ENCODE data around the gene GNG12.
"Not testable (repeated sequence)": the region's sequence is repeated elsewhere in the genome, so short reads cannot be mapped to it uniquely, and the experiment has no call there.

The GNG12 gene

DNA sequence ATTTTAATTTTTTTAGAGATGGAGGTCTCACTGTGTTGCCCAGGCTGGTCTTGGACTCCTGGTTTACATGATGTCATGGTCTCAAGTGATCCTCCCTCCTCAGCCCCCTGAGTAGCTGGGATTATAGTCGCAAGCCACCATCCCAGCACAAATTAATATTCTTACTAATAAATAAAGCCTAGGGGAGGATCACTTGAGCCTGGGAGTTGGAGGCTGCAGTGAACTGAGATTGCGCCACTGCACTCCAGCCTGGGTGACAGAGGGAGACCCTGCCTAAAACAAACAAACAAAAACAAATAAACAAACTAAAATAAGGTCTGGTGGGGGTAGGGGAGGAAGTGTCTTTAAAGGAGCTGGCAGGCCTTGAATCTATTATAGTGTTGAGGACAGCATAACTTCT is 157.0 kb downstream of the GNG12 start:
- no peak for DNase-seq

GRCh38 chr1:67675800-67676199 is 157.5 kb downstream of the GNG12 start:
- DNase-seq, result no peak

- peak; percentile 82 for DNase-seq
Observed at GRCh38 chr1:67674260-67675011, 158.8 kb downstream of the GNG12 start.

- DNase-seq, result no peak
Observed at GRCh38 chr1:67673468-67674201, 159.6 kb downstream of the GNG12 start.

DNA sequence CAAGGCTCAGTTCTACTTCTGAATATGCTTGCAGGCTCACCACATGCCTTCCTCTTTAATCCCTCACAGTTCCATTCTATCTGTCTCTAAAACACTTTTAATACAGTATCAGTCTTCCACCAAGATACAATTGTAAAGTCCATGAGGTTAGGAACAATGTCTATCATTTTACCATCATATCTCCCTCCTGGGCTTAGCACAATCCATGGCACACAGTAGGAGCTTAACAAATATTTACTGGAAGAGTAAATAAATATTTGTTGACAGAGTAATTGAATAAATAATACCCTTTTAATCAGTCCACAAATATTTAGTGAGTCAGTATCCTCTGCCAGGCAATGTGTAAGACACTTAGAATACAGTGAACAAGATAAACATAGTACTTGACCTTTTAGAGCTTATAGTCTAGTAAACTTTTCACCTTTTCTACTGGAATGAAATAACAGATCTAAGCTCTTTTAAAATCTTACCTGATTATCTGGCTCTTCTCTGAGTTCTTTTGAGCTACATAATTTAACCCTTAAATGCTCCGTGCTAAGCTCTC is 160.9 kb downstream of the GNG12 start:
- no peak for DNase-seq

DNA sequence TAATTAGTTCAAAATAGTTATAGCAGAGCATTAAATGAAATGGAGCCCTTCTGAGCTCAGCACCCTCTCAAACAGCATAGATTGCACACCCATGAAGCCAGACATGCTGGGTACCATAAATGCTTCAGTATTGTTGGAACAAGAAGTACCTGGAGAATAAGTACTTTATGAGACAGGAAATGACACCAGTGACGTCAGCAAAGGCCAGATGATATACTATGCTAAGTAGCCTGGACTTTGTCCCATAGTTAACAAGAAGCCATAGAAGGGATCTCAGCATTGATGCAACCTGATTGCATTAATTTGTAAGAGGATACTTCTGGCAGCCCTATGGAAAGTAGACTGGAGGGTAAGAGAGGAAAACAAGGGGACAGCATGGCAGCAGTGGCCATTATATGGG is 164.6 kb downstream of the GNG12 start:
- no peak for DNase-seq

DNA sequence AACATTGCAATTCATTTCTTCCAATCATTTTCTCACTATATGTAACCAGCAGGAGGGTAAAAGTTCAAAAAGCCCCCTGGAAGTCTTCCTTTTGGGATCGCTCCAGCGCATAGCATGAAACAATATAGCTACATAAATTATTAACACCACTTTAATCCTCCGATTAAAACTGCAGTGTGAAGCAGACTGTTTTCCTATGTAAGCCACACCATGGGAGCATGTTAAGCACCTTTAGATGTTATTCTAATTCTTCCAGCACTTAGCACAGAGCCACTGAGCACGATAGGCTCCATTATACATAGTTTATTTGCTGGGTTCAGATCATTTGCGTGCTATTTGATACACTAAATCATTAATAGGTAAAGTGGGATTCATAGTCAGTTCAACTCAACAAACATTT is 166.6 kb downstream of the GNG12 start:
- DNase-seq, result no peak

DNA sequence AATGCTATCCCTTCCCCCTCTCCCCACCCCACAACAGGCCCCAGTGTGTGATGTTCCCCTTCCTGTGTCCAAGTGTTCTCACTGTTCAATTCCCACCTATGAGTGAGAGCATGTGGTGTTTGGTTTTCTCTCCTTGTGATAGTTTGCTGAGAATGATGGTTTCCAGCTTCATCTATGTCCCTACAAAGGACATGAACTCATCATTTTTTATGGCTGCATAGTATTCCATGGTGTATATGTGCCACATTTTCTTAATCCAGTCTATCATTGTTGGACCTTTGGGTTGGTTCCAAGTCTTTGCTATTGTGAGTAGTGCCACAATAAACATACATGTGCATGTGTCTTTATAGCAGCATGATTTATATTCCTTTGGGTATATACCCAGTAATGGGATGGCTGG is 168.0 kb downstream of the GNG12 start:
- not testable (repeated sequence) for DNase-seq

GRCh38 chr1:67664048-67664447 is 169.2 kb downstream of the GNG12 start:
- no peak for DNase-seq

- no peak for DNase-seq
Observed at GRCh38 chr1:67662884-67663283, 170.4 kb downstream of the GNG12 start.

- no peak for DNase-seq
Observed at GRCh38 chr1:67659229-67659628, 174.0 kb downstream of the GNG12 start.

- not testable (repeated sequence) for DNase-seq
Observed at GRCh38 chr1:67657152-67657551, 176.1 kb downstream of the GNG12 start.

DNA sequence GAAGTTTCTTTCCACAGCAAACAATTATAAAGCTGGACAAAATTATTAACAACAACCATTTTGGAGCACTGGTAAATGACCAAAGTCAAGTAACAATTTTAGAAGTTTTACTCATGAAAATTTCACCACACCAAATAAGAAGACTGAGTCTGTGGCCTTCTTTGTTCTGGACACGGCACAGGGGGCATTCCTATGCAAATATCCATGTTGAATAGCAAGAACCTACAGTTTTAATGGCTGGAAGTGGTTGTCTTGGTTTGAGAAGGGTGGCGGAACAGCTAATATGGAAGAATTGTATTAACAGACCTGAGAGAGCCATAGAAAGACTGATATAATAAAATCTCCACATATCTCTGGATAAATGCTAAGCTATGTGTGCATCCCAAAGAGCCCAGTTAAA is 177.7 kb downstream of the GNG12 start:
- no peak for DNase-seq

DNA sequence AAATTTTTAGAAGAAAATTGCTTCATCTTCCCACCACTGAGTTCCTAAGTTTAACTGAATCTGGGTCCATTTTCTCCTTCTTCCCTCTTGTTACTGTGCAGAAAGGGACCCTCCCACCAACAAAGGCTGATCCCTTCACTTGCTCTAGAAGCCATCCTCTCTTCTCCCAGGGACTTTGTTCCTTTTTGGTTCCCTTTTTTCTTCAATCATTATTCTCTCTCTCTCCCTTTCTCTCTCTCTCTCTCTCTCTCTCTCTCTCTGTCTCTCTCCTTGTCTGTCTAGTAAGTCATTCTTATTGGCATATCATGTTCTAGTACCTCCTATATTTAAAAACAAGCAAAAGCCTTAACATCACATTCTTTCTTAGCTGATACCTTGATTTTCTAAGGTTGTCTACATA is 180.0 kb downstream of the GNG12 start:
- no peak for DNase-seq

DNA sequence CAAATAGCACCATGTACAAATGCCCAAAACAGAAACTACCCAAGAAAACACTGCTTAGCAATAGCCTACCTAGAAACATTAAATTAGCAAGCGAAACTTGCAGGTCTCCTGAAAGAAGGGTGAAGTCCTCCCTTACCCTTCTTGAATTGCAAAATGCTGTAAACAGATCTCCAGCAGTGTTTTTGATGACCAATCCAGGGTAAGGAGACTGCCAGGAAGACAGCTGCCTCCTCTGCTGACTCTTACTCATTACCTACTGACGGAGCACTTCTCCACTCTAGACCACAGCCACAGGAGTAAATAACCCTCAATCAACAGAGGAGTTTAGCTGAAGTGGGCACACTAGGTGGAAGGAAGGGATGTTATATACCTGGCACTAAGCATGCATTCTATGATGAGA is 180.5 kb downstream of the GNG12 start:
- DNase-seq, result no peak
